ENCODE data around the gene AGMO. TPM values are rescaled to one million over a fixed set of nuclear protein-coding genes. Genes with fewer than 3 reads are reported as not detected.

AGMO gene
- total and polyA plus RNA-seq, 10 of the 15 experiments (the other 5 are each of a cell fraction or from before 2014, with no cell fraction given): 0.11 to 0.29 TPM; not detected in 8

- H3K9me3 ChIP-seq (replicated peaks; ENCODE audit: control insufficient read depth, insufficient read depth, low read length): no peaks in the 10 kb centered on the region
- no peaks in the 10 kb centered on the region for H3K27me3 ChIP-seq (replicated peaks in 1 of 2; ENCODE audit: control insufficient read depth in 2 of 2, insufficient read depth in 2 of 2, low read length in 1 of 2)
- no peaks in the 10 kb centered on the region for H3K36me3 ChIP-seq (ENCODE audit: control insufficient read depth in 2 of 2, insufficient read depth in 2 of 2, low read length in 1 of 2)
- no peak for FAIRE-seq
- intact Hi-C loops (cut with micrococcal nuclease; ENCODE audit: unreplicated experiment) (loop anchor here (2.0 to 10.0 kb wide), 2 partner anchors 298 to 744 kb away; no protein-coding TSS in a partner anchor), in situ Hi-C loops (cut with MboI) (no loop called here)
- H3K4me3 ChIP-seq: no peak overlapping the region
- H2AFZ ChIP-seq (ENCODE audit: control insufficient read depth, low read depth, low read length): no peak overlapping the region
- ChIA-PET POLR2A (interaction anchor here (1.0 kb wide), 1 partner anchor 107 kb away, joined by 3 read pairs; no protein-coding TSS in a partner anchor), RAD21 (ENCODE audit: unreplicated experiment) (interaction anchor here (0.8 to 2.8 kb wide), 7 partner anchors 108 to 397 kb away, joined by 3 to 26 read pairs (median 4); partner anchors contain the start of gene AGMO), CTCF (interaction anchor here (0.6 to 7.5 kb wide), 17 partner anchors 9 to 746 kb away, joined by 3 to 94 read pairs (median 4); no protein-coding TSS in a partner anchor), SMC1A (ENCODE audit: uncharacterized antibody, unreplicated experiment) (interaction anchor here (0.5 to 5.3 kb wide), 18 partner anchors 11 to 730 kb away, joined by 3 to 68 read pairs (median 3); partner anchors contain the start of gene AGMO)
- ATAC-seq: no peak
- H3K9ac ChIP-seq (ENCODE audit: control insufficient read depth, insufficient read depth, low read length): no peak overlapping the region
- no peaks in the 10 kb centered on the region for H3K4me1 ChIP-seq (ENCODE audit: control insufficient read depth, insufficient read depth, low read length)
- no peak for DNase-seq (ENCODE audit: low read depth, low spot score)
- TF ChIP-seq BCLAF1 (IDR thresholded peaks at IDR 0.05) (no peak), BCL11A (IDR thresholded peaks at IDR 0.05; ENCODE audit: low read depth, low read length) (no peak), TCF3 (IDR thresholded peaks at IDR 0.05; ENCODE audit: borderline replicate concordance, insufficient read depth, low read depth, low read length) (no peak), ZNF384 (IDR thresholded peaks at IDR 0.05; ENCODE audit: borderline replicate concordance, low read depth, low read length) (no peak), SKIL (IDR thresholded peaks at IDR 0.05; ENCODE audit: low read depth, poor library complexity, severe bottlenecking) (no peak), STAT1 (conservative IDR thresholded peaks at IDR 0.05) (no peak), PBX3 (IDR thresholded peaks at IDR 0.05; ENCODE audit: insufficient replicate concordance, low read depth, low read length) (no peak), PAX5 (IDR thresholded peaks at IDR 0.05; ENCODE audit: borderline replicate concordance, low read depth, low read length) (no peak)
- no peaks in the 10 kb centered on the region for H3K79me2 ChIP-seq (ENCODE audit: control insufficient read depth, insufficient read depth, low read length)
- H3K4me2 ChIP-seq (ENCODE audit: control insufficient read depth, insufficient read depth): no peak overlapping the region
- no peak overlapping the region for H3K27ac ChIP-seq (ENCODE audit: control insufficient read depth, insufficient read depth)
- no peaks in the 10 kb centered on the region for H4K20me1 ChIP-seq (ENCODE audit: control insufficient read depth, insufficient read depth)
- WGBS (ENCODE audit: insufficient coverage, insufficient replicate concordance, low lambda C conversion rate, missing lambda C conversion rate): 14% methylated on average over 4 of the region's 4 CpGs
- no TSS peak for BruUV-seq (replicated peaks)
These were observed 234.8 kb downstream of the AGMO start for GRCh38 chr7:15327001-15327400.

Data from GM12878 (cell line).